ENCODE results near the gene AP5M1. TPM values are rescaled to one million over a fixed set of nuclear protein-coding genes. Genes with fewer than 3 reads are reported as not detected.
"Not testable (repeated sequence)": the region's sequence is repeated elsewhere in the genome, so short reads cannot be mapped to it uniquely, and the experiment has no call there.

The AP5M1 gene
- total RNA-seq, 1 experiment from 2014 or later: 25.4 TPM

DNA sequence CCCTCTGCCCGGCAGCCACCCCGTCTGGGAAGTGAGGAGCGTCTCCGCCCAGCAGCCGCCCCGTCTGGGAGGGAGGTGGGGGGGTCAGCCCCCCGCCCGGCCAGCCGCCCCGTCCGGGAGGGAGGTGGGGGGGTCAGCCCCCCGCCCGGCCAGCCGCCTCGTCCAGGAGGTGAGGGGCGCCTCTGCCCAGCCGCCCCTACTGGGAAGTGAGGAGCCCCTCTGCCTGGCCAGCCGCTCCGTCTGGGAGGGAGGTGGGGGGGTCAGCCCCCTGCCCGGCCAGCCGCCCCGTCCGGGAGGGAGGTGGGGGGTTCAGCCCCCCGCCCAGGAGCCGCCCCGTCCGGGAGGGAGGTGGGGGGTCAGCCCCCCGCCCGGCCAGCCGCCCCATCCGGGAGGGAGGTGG is 65.0 kb downstream of the AP5M1 start:
- in situ Hi-C loops (cut with HindIII; ENCODE audit: low pct_unique_long_range_greater_than_20kb, low sequenced_read_pairs); DNase-seq (ENCODE audit: low read depth, low spot score): not testable (repeated sequence)

DNA sequence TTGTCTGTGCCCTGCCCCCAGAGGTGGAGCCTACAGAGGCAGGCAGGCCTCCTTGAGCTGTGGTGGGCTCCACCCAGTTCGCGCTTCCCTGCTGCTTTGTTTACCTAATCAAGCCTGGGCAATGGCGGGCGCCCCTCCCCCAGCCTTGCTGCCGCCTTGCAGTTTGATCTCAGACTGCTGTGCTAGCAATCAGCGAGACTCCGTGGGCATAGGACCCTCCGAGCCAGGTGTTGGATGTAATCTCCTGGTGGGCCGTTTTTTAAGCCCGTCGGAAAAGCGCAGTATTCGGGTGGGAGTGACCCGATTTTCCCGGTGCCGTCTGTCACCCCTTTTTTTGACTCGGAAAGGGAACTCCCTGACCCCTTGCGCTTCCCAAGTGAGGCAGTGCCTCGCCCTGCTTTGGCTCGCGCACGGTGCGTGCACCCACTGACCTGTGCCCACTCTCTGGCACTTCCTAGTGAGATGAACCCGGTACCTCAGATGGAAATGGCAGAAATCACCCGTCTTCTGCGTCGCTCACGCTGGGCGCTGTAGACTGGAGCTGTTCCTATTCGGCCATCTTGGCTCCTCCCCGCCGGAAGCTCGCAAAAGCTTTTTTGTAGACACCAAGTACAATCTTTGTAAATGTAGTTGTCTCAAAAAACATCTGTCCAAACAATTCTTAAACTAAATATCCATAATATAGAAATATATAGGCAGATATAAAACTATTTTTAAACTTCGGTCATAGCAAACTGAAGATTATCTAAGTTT is 75.0 kb downstream of the AP5M1 start:
- DNase-seq (ENCODE audit: low read depth, low spot score); in situ Hi-C loops (cut with HindIII; ENCODE audit: low pct_unique_long_range_greater_than_20kb, low sequenced_read_pairs): not testable (repeated sequence)

DNA sequence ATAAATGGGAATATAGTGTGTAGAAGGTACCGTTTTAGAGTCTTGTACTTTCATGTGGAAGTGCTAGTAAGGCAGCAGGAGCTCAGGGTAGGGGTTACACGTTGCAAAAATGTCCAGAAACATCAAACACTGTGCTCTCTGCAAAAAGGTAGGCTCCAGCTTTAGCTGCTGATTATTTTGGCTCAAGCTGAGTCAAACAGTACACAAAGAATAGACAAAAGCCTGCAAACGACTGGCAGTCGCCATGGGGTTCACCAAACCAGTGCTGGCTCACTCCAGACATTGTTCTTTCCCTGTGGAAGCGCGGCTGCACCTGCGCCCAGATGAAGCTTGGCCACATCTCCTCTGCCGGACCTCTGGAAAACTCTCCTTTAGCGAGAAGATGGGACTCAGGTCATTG is 76.3 kb downstream of the AP5M1 start:
- in situ Hi-C loops (cut with HindIII; ENCODE audit: low pct_unique_long_range_greater_than_20kb, low sequenced_read_pairs): no loop called here
- DNase-seq (ENCODE audit: low read depth, low spot score): no peak

DNA sequence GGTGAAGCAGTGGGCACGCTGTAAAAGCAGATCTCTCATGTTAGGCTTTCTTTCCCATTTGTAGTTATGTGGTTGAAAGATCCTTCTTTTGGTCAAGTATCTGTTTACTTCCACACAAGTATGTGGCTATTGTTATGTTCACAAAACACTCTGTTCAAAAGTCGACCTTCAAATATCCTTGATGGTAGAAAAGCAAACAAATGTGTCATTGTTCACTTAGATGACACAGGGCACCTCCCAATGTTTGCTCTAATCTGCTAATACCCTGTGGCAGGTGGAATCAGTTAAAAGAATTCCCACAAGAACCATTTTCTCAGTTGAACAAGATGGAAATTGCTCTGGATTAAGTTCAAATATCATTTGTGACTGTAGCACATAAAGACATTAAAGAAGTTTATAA is 78.0 kb downstream of the AP5M1 start:
- peak; percentile 4 for DNase-seq (ENCODE audit: low read depth, low spot score)
- in situ Hi-C loops (cut with HindIII; ENCODE audit: low pct_unique_long_range_greater_than_20kb, low sequenced_read_pairs): no loop called here

Other genes with a start within 250 kb of the AP5M1 start
- gene EXOC5, start 66 bp upstream of the AP5M1 start, total RNA-seq (2014; rRNA removed; shearing (Covaris generic)): 42.7 and 60.9 TPM in 2 replicates
- gene NAA30, start 121.6 kb downstream of the AP5M1 start, total RNA-seq (2014; rRNA removed; shearing (Covaris generic)): 17.5 and 20.7 TPM in 2 replicates
- gene CCDC198, start 224.9 kb downstream of the AP5M1 start, total RNA-seq (2014; rRNA removed; shearing (Covaris generic)): not detected in 2 replicates

Data from SK-MEL-5 (cell line).